ENCODE measurements around the gene PERCC1. TPM values are rescaled to one million over a fixed set of nuclear protein-coding genes. Genes with fewer than 3 reads are reported as not detected.

Gene PERCC1
- total RNA-seq, 4 donors from 2014 or later: not detected

DNA sequence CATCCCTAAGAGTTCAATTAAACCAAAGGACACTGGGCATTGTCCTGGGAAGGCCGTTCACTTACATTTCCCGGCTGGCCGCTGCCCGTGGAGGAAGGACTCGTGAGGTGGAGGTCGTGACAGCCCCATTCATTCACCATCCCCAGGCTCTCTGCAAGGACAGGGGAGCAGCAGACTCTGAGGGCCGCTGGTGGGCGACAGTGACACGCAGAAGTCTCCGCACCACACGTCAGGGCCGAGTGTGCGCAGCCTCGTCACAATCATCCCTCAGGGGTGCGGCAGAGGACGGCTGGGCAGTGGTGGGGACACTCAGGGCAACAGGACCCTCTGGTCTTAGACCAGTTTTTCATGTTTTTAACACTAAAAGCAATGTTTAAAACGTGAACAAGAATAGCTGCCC lies 38.1 kb upstream of the PERCC1 start:
- TF ChIP-seq, protein P1, sequence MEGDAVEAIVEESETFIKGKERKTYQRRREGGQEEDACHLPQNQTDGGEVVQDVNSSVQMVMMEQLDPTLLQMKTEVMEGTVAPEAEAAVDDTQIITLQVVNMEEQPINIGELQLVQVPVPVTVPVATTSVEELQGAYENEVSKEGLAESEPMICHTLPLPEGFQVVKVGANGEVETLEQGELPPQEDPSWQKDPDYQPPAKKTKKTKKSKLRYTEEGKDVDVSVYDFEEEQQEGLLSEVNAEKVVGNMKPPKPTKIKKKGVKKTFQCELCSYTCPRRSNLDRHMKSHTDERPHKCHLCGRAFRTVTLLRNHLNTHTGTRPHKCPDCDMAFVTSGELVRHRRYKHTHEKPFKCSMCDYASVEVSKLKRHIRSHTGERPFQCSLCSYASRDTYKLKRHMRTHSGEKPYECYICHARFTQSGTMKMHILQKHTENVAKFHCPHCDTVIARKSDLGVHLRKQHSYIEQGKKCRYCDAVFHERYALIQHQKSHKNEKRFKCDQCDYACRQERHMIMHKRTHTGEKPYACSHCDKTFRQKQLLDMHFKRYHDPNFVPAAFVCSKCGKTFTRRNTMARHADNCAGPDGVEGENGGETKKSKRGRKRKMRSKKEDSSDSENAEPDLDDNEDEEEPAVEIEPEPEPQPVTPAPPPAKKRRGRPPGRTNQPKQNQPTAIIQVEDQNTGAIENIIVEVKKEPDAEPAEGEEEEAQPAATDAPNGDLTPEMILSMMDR (IDR thresholded peaks at IDR 0.05; ENCODE audit: low read depth): no peak

DNA sequence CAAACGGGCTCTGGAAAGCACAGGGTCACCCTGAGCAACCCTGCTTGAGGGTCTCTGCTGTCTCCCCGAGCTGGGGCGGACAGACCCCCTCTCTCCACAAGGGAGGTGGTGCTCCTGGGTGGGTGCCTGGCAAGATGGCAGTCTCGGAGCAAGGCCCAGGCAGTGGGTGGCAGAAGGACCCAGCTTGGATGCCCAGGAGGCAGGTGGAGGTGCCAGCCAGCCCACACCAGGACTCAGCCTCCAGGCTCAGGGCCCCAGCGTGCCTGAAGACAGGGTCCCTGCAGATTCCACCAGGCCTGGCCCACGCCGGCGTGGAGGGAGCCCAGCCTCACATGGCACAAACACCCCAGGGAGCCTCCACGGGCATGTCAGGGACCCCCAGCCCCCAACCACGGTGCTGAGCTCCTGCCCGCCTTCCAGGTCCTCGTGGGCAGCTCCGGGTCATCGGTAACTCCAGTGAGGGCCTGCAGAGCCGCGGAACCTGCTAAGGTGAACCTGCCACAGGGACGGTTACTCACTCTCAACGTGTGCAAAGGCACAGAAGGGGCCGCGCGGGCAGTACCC lies 37.2 kb upstream of the PERCC1 start:
- TF ChIP-seq, protein P1 (IDR thresholded peaks at IDR 0.05; ENCODE audit: low read depth): no peak

DNA sequence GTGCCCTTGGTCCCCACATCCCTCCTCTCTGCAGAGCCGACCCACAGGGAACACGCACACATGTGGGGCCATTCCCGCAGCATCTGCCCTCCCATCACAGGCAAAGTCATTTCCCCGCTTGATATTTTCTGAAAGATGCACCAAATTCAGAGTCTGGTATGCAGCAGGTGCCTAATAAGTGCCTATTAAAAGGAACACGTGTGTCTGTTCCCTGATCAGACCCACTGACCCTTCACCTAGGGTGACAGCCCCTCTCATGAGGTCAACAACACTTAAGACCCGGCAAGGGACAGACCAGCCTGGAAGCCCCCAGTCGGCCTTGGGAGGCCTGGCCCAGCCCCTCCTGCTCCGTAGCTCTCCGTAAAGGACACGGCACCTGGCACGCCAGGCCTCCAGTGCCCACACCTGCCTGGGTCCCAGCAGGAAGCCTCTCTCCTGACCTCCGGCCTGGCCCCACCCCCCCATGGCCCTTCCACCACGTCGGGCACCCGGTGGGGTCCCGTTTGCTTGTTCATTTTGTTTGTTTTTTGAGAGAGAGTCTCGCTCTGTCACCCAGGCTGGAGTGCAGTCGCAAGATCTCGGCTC lies 36.4 kb upstream of the PERCC1 start:
- TF ChIP-seq, protein P1 (IDR thresholded peaks at IDR 0.05; ENCODE audit: low read depth): no peak

DNA sequence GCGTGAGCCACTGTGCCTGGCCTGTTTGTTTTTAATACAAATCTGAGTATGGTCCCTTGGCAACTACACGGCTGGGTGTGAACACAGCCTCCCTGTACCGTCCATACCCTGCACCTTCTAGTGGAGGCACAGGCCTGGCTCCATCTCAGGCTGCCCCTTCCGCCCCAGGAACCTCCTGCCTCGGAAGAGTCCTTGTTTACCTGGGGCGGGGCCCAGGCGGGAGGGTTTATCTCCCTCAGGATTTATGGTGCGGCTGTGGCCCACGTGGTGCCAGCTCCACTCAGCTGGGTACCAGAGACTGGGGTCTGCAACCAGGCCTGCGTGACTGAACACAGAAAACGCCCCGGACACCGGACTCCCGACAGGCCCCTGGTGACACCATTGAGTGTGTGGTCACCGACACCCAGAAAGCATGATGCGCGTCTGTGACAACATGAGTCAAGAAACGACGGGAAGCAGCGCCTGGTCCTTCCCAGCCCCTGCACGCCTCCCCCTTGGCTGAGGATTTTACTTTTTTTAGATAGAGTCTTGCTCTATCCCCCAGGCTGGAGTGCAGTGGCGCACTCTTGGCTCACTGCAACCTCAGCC lies 35.3 kb upstream of the PERCC1 start:
- TF ChIP-seq, protein P1 (IDR thresholded peaks at IDR 0.05; ENCODE audit: low read depth): no peak

DNA sequence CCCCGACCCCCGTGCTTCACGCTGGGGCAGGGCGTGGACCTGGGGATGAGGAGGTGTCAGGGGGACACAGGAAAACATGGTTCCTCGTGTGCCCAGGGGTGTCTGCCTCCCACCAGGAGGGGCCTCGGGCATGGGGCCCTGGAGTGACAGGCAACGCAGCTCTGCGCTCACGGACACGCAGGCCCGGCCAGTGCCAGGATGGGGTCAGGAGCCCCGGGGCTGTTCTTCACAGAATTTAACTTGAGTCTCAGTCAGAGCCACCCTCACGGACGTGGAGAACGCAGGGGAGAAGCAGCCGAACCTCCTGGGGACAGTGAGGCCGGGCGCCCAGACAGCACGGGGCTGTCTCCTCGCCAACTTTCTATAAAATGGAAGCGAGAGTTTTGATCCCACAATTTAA lies 33.1 kb upstream of the PERCC1 start:
- TF ChIP-seq, protein P1 (IDR thresholded peaks at IDR 0.05; ENCODE audit: low read depth): no peak

DNA sequence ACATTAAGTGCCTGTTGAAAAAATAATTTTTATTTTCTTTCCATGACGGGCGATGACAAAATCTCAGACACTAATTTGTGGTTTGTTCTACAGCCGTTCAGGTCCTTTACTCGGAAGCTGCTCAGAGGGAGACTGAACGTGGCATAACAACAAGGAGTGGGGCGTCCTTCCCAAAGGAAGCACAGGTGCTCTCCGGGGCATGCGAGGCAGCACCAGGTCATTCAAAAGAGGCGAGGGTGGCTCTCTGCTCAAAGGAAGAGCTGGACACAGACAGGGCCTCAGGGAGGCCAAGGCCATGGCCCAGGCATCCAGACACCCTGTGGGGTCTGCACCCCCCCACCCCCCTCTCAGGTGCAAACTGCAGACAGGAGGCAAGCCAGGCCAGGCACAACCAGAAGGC lies 32.5 kb upstream of the PERCC1 start:
- TF ChIP-seq, protein P1 (IDR thresholded peaks at IDR 0.05; ENCODE audit: low read depth): no peak

DNA sequence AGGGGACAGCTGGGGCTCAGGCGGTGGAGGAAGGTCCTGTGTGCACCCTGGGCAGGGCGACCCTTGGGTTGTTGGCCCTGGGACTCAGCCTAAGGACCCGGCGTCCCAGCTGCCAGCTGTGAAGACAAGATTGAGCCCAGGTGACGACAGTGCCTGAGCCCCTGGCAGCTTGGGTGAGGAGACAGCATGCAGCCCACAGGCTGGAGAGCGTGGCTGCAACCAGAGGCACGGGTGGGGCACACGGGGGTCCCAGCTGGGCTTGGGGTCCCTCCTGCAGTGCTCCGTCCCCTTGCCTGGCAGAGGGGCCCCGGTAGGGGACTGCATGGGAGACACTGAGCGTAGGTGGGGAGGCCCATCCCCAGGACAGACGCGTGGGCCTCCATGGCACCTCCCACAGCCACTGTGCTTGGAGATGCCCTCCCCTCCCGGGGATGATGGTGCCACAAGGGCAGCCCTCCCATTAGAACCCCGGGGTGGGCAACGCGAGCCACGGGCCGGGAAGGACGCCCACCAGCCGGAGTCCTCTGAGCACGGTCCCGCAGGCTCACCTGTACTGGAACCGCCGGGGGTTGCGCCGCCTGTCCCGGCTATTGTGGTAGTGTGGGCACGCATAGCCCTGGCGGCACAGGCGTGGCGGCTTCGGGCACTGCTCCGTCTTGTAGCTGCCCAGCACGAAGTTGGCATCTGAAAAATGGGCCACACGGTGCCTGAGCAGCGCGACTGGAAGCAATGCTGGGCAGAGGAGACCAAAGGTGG lies 31.9 kb upstream of the PERCC1 start:
- TF ChIP-seq, protein P1 (IDR thresholded peaks at IDR 0.05; ENCODE audit: low read depth): no peak

Data from subcutaneous adipose tissue (tissue), 4 donors.